ENCODE results near the gene TUBGCP2.

DNA sequence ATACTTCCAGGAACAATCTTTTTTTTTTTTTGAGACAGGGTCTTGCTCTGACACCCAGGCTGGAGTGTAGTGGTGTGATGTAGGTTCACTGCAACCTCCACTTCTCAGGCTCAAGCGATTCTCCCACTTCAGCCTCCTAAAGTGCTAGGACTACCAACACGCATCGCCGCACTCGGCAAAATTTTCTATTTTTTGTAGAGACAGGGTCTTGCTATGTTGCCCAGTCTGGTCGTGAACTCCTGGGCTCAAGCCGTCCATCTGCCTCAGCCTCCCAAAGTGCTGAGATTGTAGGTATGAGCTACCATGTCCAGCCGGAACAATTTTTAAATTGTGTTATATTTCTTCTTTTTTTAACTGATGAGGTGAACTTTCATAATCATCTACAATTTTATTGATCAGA is 2.1 kb upstream of the TUBGCP2 start:
- TF ChIP-seq, protein P1, sequence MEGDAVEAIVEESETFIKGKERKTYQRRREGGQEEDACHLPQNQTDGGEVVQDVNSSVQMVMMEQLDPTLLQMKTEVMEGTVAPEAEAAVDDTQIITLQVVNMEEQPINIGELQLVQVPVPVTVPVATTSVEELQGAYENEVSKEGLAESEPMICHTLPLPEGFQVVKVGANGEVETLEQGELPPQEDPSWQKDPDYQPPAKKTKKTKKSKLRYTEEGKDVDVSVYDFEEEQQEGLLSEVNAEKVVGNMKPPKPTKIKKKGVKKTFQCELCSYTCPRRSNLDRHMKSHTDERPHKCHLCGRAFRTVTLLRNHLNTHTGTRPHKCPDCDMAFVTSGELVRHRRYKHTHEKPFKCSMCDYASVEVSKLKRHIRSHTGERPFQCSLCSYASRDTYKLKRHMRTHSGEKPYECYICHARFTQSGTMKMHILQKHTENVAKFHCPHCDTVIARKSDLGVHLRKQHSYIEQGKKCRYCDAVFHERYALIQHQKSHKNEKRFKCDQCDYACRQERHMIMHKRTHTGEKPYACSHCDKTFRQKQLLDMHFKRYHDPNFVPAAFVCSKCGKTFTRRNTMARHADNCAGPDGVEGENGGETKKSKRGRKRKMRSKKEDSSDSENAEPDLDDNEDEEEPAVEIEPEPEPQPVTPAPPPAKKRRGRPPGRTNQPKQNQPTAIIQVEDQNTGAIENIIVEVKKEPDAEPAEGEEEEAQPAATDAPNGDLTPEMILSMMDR (conservative IDR thresholded peaks at IDR 0.05; ENCODE audit: low read length) = no peak
- no peak for TF ChIP-seq EZH2phosphoT487 (IDR thresholded peaks at IDR 0.05; ENCODE audit: borderline replicate concordance)

All from Loucy (cell line).